Smooth muscle cell (in vitro differentiated cells): ENCODE results near the gene ACAN. TPM values are rescaled to one million over a fixed set of nuclear protein-coding genes. Genes with fewer than 3 reads are reported as not detected.
"Not testable (repeated sequence)": the region's sequence is repeated elsewhere in the genome, so short reads cannot be mapped to it uniquely, and the experiment has no call there.

Experiments
- DNase-seq: peaks from one replicate; lab custom pipeline; 2025; ENCODE audit not compliant: unreplicated experiment; lab: John Stamatoyannopoulos, UW
- H2AFZ ChIP-seq: fragments of 200-600 bp; sonication (generic); 2 replicates; pipeline ENCODE4 v1.6.0; 2016; ENCODE audit warnings: antibody characterized with exemption, low read depth, mild to moderate bottlenecking
- H3F3A ChIP-seq: fragments of 200-600 bp; sonication (generic); 2 replicates; pipeline ENCODE4 v1.6.0; 2017; ENCODE audit warnings: antibody characterized with exemption, low read depth
- H3K27ac ChIP-seq: fragments of 200-600 bp; sonication (generic); 2 replicates; pipeline ENCODE4 v1.5.1; 2016; ENCODE audit warnings: low read depth, mild to moderate bottlenecking
- H3K27me3 ChIP-seq: fragments of 200-600 bp; sonication (generic); 2 replicates; pipeline ENCODE4 v1.6.1; 2016; ENCODE audit warnings: low read depth, mild to moderate bottlenecking
- H3K36me3 ChIP-seq: fragments of 200-600 bp; sonication (generic); 2 replicates; pipeline ENCODE4 v1.5.1; 2016; ENCODE audit warnings: low read depth
- H3K4me1 ChIP-seq: fragments of 200-600 bp; sonication (generic); 2 replicates; pipeline ENCODE4 v1.5.1; 2016; ENCODE audit warnings: low read depth
- H3K4me2 ChIP-seq: fragments of 200-600 bp; sonication (generic); 2 replicates; pipeline ENCODE4 v1.6.0; 2016; ENCODE audit warnings: mild to moderate bottlenecking
- H3K4me3 ChIP-seq: fragments of 200-600 bp; sonication (generic); 2 replicates; pipeline ENCODE4 v1.5.1; 2016; ENCODE audit warnings: mild to moderate bottlenecking
- H3K79me2 ChIP-seq: fragments of 200-600 bp; sonication (generic); 2 replicates; pipeline ENCODE4 v1.6.0; 2016; ENCODE audit warnings: low read depth, mild to moderate bottlenecking
- H3K9ac ChIP-seq: fragments of 200-600 bp; sonication (generic); 2 replicates; pipeline ENCODE4 v1.6.0; 2016; ENCODE audit warnings: low read depth
- H3K9me3 ChIP-seq: fragments of 200-600 bp; sonication (generic); replicated peaks from 2 replicates; pipeline ENCODE4 v1.5.1; 2016; ENCODE audit warnings: low read depth
- H4K20me1 ChIP-seq: fragments of 200-600 bp; sonication (generic); 2 replicates; pipeline ENCODE4 v1.6.0; 2016; ENCODE audit warnings: low read depth
- WGBS: methylation state at CpG from one replicate; pipeline ENCODE4 v1.1.7; 2016; ENCODE audit warnings: low lambda C conversion rate; 5-methylcytosine and 5-hydroxymethylcytosine counted together
- polyA plus RNA-seq: library from polyadenylated mRNA; unstranded; fragments of >200 nt; fragmentation: Nextera tagmentation; extraction: Ambion mirVana; gene quantifications from 2 replicates; pipeline ENCODE4 v1.2.1, GENCODE V29; 2016
- total RNA-seq: library from RNA; depleted of rRNA; stranded (reverse); fragments of >200 nt; gene quantifications from 2 replicates; pipeline ENCODE4 v1.2.3, GENCODE V29; 2014
- TF ChIP-seq, protein P1 (sequence below): fragments of 200-600 bp; sonication (generic); IDR thresholded peaks from 2 replicates; pipeline ENCODE4 v1.5.1; 2017; ENCODE audit warnings: borderline replicate concordance, mild to moderate bottlenecking, antibody characterized with exemption; ENCODE audit not compliant: insufficient read depth, poor library complexity, severe bottlenecking

The ACAN gene
- total and polyA plus RNA-seq, 2 experiments from 2014 or later, result not detected

DNA sequence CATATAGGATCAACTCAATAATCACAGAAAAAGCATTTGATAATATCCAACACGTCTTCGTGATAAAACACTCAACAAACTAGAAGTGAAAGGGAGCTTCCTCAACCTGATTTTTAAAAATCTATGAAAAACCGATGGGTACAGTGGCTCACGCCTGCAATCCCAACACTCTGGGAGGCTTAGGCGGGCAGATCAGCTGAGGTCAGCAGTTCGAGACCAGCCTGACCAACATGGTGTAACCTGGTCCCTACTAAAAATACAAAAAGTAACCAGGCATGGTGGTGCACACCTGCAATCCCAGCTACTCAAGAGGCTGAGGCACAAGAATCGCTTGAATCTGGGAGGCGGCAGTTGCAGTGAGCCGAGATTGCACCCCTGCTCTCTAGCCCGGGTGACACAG, 112.1 kb downstream of the ACAN start:
- Histone ChIP-seq H3K27me3 (no peaks in the 10 kb centered on the region), H3K79me2 (peaks cover 13% of the 10 kb centered on the region), H3K4me1 (peaks cover 17% of the 10 kb centered on the region), H3K9me3 (no peaks in the 10 kb centered on the region), H3K36me3 (no peaks in the 10 kb centered on the region), H3K4me2 (no peak overlapping the region), H3K4me3 (no peak overlapping the region), H3K27ac (no peak overlapping the region), H3K9ac (no peak overlapping the region), H4K20me1 (peaks cover 16% of the 10 kb centered on the region), H2AFZ (no peak overlapping the region), H3F3A (peaks cover 17% of the 10 kb centered on the region)
- WGBS, result over 99% methylated on average over 10 of the region's 10 CpGs
- TF ChIP-seq, protein P1, sequence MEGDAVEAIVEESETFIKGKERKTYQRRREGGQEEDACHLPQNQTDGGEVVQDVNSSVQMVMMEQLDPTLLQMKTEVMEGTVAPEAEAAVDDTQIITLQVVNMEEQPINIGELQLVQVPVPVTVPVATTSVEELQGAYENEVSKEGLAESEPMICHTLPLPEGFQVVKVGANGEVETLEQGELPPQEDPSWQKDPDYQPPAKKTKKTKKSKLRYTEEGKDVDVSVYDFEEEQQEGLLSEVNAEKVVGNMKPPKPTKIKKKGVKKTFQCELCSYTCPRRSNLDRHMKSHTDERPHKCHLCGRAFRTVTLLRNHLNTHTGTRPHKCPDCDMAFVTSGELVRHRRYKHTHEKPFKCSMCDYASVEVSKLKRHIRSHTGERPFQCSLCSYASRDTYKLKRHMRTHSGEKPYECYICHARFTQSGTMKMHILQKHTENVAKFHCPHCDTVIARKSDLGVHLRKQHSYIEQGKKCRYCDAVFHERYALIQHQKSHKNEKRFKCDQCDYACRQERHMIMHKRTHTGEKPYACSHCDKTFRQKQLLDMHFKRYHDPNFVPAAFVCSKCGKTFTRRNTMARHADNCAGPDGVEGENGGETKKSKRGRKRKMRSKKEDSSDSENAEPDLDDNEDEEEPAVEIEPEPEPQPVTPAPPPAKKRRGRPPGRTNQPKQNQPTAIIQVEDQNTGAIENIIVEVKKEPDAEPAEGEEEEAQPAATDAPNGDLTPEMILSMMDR, result no peak
- no peak for DNase-seq

GRCh38 chr15:88917760-88918159, 114.5 kb downstream of the ACAN start:
- H3K9ac ChIP-seq, result no peak overlapping the region
- H3K4me3 ChIP-seq, result no peak overlapping the region
- no peak overlapping the region for H2AFZ ChIP-seq
- H3K4me1 ChIP-seq, result peaks cover 4% of the 10 kb centered on the region
- TF ChIP-seq, protein P1, result no peak
- H4K20me1 ChIP-seq, result no peaks in the 10 kb centered on the region
- H3F3A ChIP-seq, result peaks cover 19% of the 10 kb centered on the region
- no peak overlapping the region for H3K27ac ChIP-seq
- WGBS, result 92% methylated on average over 5 of the region's 5 CpGs
- H3K27me3 ChIP-seq, result no peaks in the 10 kb centered on the region
- H3K79me2 ChIP-seq, result no peaks in the 10 kb centered on the region
- no peak for DNase-seq
- no peaks in the 10 kb centered on the region for H3K9me3 ChIP-seq
- no peak overlapping the region for H3K4me2 ChIP-seq
- no peaks in the 10 kb centered on the region for H3K36me3 ChIP-seq

DNA sequence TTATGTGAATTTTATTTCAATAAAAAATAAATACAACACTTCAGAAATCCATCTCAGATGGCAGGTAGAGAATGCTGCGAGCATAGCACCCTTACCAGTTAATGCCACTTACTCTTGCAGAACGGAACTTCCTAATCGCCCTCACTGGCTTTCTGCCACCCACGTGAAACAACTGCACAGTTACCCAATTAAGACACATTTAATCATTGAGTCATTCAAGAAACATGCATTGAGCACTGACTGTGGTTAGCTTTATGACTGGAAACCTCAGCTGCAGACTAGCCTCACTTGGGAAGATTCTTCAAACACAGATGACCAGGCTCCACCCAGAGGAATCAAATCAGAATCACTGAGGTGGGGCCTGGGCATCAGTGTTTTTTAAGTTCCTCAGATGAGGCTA, 115.5 kb downstream of the ACAN start:
- Histone ChIP-seq H3K9me3 (no peaks in the 10 kb centered on the region), H3K4me2 (peak overlapping the region; percentile 57), H4K20me1 (no peaks in the 10 kb centered on the region), H3F3A (peaks cover 19% of the 10 kb centered on the region), H3K27ac (peak overlapping the region; percentile 89), H3K27me3 (no peaks in the 10 kb centered on the region), H3K79me2 (no peaks in the 10 kb centered on the region), H3K4me1 (peaks cover 2% of the 10 kb centered on the region), H3K9ac (no peak overlapping the region), H3K4me3 (no peak overlapping the region), H2AFZ (no peak overlapping the region), H3K36me3 (no peaks in the 10 kb centered on the region)
- TF ChIP-seq, protein P1, result no peak
- DNase-seq, result no peak
- WGBS, result under 1% methylated on average over 4 of the region's 4 CpGs

- no peak overlapping the region for H3K9ac ChIP-seq
- no peaks in the 10 kb centered on the region for H3K36me3 ChIP-seq
- no peaks in the 10 kb centered on the region for H3K79me2 ChIP-seq
- no peaks in the 10 kb centered on the region for H3K27me3 ChIP-seq
- TF ChIP-seq, protein P1, result no peak
- no peaks in the 10 kb centered on the region for H3K9me3 ChIP-seq
- peak overlapping the region; percentile 89 for H3K27ac ChIP-seq
- WGBS, result 55% methylated on average over 9 of the region's 9 CpGs
- DNase-seq, result no peak
- H2AFZ ChIP-seq, result no peak overlapping the region
- H3K4me2 ChIP-seq, result peak overlapping the region; percentile 1
- H3F3A ChIP-seq, result peaks cover 19% of the 10 kb centered on the region
- no peak overlapping the region for H3K4me3 ChIP-seq
- no peaks in the 10 kb centered on the region for H4K20me1 ChIP-seq
- no peaks in the 10 kb centered on the region for H3K4me1 ChIP-seq
Observed at GRCh38 chr15:88920186-88920891, 117.1 kb downstream of the ACAN start.

DNA sequence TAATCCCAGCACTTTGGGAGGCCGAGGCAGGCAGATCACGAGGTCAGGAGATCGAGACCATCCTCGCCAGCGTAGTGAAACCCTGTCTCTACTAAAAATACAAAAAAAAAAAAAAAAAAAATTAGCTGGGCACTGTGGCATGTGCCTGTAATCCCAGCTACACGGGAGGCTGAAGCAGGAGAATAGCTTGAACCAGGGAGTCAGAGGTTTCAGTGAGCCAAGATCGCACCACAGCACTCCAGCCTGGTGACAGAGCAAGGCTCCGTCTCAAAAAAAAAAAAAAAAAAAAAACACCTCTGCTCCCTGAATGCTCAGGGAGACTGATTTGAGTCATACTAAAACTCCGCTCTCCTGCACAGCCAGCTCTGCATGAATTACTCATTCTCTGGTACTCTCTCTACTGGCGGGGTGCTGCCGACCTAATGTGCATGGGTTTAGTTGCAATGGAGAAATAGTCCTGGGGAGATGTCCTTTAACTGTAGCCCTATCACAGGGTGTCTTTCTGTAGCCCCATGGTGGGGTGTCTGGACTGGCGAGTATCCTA, 117.7 kb downstream of the ACAN start:
- not testable (repeated sequence) for H3K4me3 ChIP-seq, H4K20me1 ChIP-seq, DNase-seq, H2AFZ ChIP-seq, H3K79me2 ChIP-seq, H3K27me3 ChIP-seq, H3K4me1 ChIP-seq, H3K9ac ChIP-seq, H3K36me3 ChIP-seq, H3K9me3 ChIP-seq
- H3K4me2 ChIP-seq, result peak overlapping the region; percentile 48
- H3F3A ChIP-seq, result peaks cover 19% of the 10 kb centered on the region
- 61% methylated on average over 12 of the region's 12 CpGs for WGBS
- H3K27ac ChIP-seq, result peak overlapping the region; percentile 89
